Neutrophil (primary cell): Measurements from ENCODE around the gene KRTAP3-3.

Experiments used
- H3K27ac ChIP-seq: fragments of 200-600 bp; sonication (generic); 2 replicates; pipeline ENCODE4 v1.5.1; 2016; ENCODE audit warnings: mild to moderate bottlenecking, moderate library complexity
- H3K27me3 ChIP-seq: fragments of 200-600 bp; sonication (generic); 2 replicates; pipeline ENCODE4 v1.6.0; 2016; ENCODE audit warnings: mild to moderate bottlenecking
- H3K36me3 ChIP-seq: fragments of 200-600 bp; sonication (generic); 2 replicates; pipeline ENCODE4 v1.5.1; 2017
- H3K4me1 ChIP-seq, 2 experiments: fragments of 200-600 bp in 1 of 2; sonication (generic) in 1 of 2; 1 replicate in 1 of 2; 2 replicates in 1 of 2; pipeline versions ENCODE4 v1.5.1 to v1.6.1; 2013 to 2016; ENCODE audit warnings: low read depth in 1 of 2, low read length in 1 of 2, mild to moderate bottlenecking in 1 of 2, moderate library complexity in 1 of 2; ENCODE audit not compliant: control insufficient read depth in 1 of 2, insufficient read depth in 1 of 2
- H3K4me3 ChIP-seq, 2 experiments: fragments of 200-600 bp in 1 of 2; sonication (generic) in 1 of 2; 1 replicate in 1 of 2; 2 replicates in 1 of 2; pipeline ENCODE4 v1.5.1; 2013 to 2016; ENCODE audit warnings: low read depth in 1 of 2, low read length in 1 of 2, mild to moderate bottlenecking in 1 of 2, moderate library complexity in 1 of 2
- H3K9me3 ChIP-seq: fragments of 200-600 bp; sonication (generic); 2 replicates; pipeline ENCODE4 v1.5.1; 2016
- TF ChIP-seq, protein P1 (sequence below): fragments of 200-600 bp; sonication (generic); IDR thresholded peaks from 2 replicates; pipeline ENCODE4 v1.5.1; 2016; ENCODE audit warnings: antibody characterized with exemption

Gene KRTAP3-3

DNA sequence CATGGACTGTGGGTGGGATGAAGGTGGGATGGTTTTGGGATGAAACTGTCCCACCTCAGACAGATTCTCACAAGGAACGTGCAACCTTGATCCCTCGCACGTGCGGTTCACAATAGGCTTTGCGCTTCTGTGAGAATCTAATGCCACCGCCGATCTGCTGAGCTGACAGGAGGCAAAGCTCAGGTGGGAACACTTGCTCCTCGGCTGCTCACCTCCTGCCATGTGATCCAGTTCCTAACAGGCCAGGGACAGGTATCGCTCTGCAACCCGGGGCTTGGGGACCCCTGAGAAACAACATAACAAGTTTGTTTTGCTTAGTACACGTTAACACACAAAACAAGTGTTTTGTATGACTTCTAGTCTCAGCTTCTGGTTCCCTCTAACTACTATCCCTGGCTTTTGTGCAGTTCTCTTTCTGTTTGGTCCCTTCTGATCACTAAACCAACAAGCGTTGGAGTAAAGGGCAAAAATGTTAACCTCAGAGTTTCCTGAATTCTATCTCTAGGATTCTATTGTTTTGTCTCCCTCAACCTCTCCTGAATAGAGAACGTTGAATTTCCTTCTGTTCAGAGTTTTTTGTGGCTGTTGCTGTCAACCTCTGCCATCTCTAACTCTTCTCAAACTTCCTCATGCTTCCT lies 22.7 kb upstream of the KRTAP3-3 start:
- no peak overlapping the region for H3K4me3 ChIP-seq
- H3K36me3 ChIP-seq, result no peaks in the 10 kb centered on the region
- no peak overlapping the region for H3K27ac ChIP-seq
- TF ChIP-seq, protein P1, sequence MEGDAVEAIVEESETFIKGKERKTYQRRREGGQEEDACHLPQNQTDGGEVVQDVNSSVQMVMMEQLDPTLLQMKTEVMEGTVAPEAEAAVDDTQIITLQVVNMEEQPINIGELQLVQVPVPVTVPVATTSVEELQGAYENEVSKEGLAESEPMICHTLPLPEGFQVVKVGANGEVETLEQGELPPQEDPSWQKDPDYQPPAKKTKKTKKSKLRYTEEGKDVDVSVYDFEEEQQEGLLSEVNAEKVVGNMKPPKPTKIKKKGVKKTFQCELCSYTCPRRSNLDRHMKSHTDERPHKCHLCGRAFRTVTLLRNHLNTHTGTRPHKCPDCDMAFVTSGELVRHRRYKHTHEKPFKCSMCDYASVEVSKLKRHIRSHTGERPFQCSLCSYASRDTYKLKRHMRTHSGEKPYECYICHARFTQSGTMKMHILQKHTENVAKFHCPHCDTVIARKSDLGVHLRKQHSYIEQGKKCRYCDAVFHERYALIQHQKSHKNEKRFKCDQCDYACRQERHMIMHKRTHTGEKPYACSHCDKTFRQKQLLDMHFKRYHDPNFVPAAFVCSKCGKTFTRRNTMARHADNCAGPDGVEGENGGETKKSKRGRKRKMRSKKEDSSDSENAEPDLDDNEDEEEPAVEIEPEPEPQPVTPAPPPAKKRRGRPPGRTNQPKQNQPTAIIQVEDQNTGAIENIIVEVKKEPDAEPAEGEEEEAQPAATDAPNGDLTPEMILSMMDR, result no peak
- peaks cover 13 to 15% of the 10 kb centered on the region in 2 experiments for H3K4me1 ChIP-seq
- peaks cover 9% of the 10 kb centered on the region for H3K27me3 ChIP-seq
- H3K9me3 ChIP-seq, result no peaks in the 10 kb centered on the region

DNA sequence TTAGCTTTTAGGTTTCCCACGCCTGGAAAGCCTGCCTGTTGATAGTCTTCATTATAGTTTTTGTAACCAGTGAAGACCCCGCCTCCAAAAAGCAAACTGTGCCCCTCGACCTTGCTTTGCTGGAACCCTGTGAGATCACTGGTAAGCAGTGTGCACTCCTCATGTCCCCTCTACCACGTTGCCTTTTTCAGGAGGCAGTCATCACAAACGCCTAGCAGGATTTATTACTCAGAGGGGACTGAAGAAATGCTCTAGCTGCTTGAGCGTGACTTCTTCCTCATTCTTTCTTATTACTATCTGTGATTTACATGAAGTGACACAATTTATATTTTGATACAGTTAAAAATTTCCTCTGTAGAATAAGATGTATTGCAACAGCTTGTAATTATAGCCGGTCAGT lies 21.5 kb upstream of the KRTAP3-3 start:
- TF ChIP-seq, protein P1, result no peak
- Histone ChIP-seq H3K4me1 (peaks cover 13 to 15% of the 10 kb centered on the region in 2 experiments), H3K36me3 (no peaks in the 10 kb centered on the region), H3K9me3 (no peaks in the 10 kb centered on the region), H3K27ac (no peak overlapping the region), H3K4me3 (no peak overlapping the region), H3K27me3 (peaks cover 9% of the 10 kb centered on the region)

DNA sequence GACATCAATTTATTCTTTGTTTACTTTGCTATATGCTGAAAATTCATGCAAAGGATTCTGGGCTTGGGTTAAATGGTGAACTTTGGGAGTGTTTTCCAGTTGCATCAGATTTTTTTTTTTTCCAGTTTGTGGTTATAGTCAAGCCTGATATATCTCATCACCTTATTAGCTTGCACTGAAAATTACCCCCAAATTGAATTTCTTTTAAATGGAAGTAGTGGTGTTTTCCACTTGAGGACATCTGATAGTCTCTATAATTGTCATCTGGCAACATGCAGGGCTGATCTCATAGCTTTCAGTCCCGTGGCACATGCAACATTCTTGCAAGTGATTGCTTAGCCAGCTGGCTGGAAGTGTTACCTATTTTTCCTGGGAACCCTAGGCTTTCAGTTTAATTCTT lies 19.6 kb upstream of the KRTAP3-3 start:
- H3K36me3 ChIP-seq, result no peaks in the 10 kb centered on the region
- no peaks in the 10 kb centered on the region for H3K9me3 ChIP-seq
- H3K27me3 ChIP-seq, result peaks cover 9% of the 10 kb centered on the region
- no peak overlapping the region for H3K4me3 ChIP-seq
- H3K4me1 ChIP-seq, result peaks cover 10 to 12% of the 10 kb centered on the region in 2 experiments
- H3K27ac ChIP-seq, result no peak overlapping the region
- TF ChIP-seq, protein P1, result no peak

DNA sequence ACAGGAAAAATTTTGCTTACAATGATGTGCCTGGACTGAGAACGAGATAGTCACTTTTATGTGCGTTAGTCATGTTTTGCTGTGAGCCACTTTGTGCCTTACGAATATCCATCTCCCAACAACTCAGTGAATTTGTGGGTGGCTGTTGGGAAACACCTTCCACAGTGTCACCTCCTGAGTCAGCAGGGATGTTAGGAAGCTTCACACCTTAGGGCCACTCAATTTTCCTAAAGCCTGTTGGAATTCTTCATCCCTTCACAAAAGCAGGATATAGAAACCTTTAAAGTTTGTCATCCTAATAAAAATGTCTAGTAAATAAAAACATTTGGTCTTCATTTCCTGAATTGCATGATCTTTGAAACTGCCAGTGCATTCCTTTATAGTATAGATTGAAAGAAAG lies 19.2 kb upstream of the KRTAP3-3 start:
- Histone ChIP-seq H3K4me1 (peaks cover 6 to 8% of the 10 kb centered on the region in 2 experiments), H3K27ac (no peak overlapping the region), H3K9me3 (no peaks in the 10 kb centered on the region), H3K4me3 (no peak overlapping the region), H3K36me3 (no peaks in the 10 kb centered on the region), H3K27me3 (peaks cover 9% of the 10 kb centered on the region)
- TF ChIP-seq, protein P1, result no peak

DNA sequence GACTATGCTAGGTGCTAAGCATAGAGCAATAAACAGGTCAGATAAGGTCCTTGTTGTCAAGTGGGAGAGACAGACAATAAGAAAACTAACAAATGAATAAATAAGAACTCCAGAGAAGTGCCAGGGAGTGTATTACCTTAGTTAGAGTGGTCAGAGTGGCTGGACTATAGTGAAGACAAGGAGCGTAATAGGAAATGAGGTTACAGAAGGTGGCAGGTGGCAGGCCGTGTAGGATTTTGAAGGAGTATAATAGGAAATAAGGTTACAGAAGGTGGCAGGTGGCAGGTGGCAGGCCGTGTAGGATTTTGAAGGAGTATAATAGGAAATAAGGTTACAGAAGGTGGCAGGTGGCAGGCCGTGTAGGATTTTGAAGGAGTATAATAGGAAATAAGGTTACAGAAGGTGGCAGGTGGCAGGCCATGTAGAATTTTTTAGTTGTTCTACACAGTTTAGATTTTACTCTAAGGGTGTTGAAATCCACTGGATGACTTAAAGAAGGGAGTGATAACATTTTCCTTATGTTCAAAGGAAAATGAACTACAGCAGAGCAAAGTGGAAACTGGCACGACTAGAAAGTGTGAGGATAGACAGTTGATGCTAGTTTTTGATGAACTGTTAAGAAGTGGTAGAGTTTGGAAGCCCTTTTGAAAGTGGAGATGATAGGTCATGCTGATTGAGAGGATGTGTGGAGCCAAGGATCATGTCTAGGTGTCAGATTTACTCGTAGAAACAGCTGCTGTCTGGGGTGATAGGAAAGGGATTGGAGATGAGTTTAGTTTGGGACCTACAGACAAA lies 18.6 kb upstream of the KRTAP3-3 start:
- H3K27ac ChIP-seq, result no peak overlapping the region
- no peaks in the 10 kb centered on the region for H3K9me3 ChIP-seq
- peaks cover 0 to 2% of the 10 kb centered on the region in 2 experiments for H3K4me1 ChIP-seq
- no peaks in the 10 kb centered on the region for H3K36me3 ChIP-seq
- TF ChIP-seq, protein P1, result no peak
- no peak overlapping the region for H3K4me3 ChIP-seq
- peaks cover 9% of the 10 kb centered on the region for H3K27me3 ChIP-seq
